Neuron (in vitro differentiated cells): ENCODE measurements around the gene GABRB2.

ENCODE experiments used
- H2AFZ ChIP-seq: one replicate; pipeline ENCODE4 v1.6.1; 2013; ENCODE audit warnings: low read depth, mild to moderate bottlenecking, inconsistent platforms, low read length, moderate library complexity
- H3K27me3 ChIP-seq: one replicate; pipeline ENCODE4 v1.6.1; 2013; ENCODE audit warnings: low read length; ENCODE audit not compliant: insufficient read depth
- H3K36me3 ChIP-seq: one replicate; pipeline ENCODE4 v1.6.1; 2013; ENCODE audit warnings: low read length; ENCODE audit not compliant: insufficient read depth
- H3K4me1 ChIP-seq: one replicate; pipeline ENCODE4 v1.6.1; 2013; ENCODE audit warnings: low read length; ENCODE audit not compliant: insufficient read depth
- H3K4me3 ChIP-seq: 2 replicates; pipeline ENCODE4 v1.5.1; 2013; ENCODE audit warnings: mild to moderate bottlenecking, low read length, moderate library complexity
- H3K9me3 ChIP-seq: one replicate; pipeline ENCODE4 v1.6.1; 2013; ENCODE audit warnings: low read length

The GABRB2 gene

GRCh38 chr5:161369022-161369421 lies 177.5 kb downstream of the GABRB2 start:
- H3K27me3 ChIP-seq: no peaks in the 10 kb centered on the region
- H3K4me1 ChIP-seq: peaks cover 44% of the 10 kb centered on the region
- H3K4me3 ChIP-seq: no peak overlapping the region
- H2AFZ ChIP-seq: no peak overlapping the region
- H3K9me3 ChIP-seq: no peaks in the 10 kb centered on the region
- no peaks in the 10 kb centered on the region for H3K36me3 ChIP-seq

GRCh38 chr5:161358446-161358845 lies 188.1 kb downstream of the GABRB2 start:
- Histone ChIP-seq H3K4me3 (no peak overlapping the region), H3K4me1 (no peaks in the 10 kb centered on the region), H3K9me3 (no peaks in the 10 kb centered on the region), H3K27me3 (no peaks in the 10 kb centered on the region), H3K36me3 (no peaks in the 10 kb centered on the region), H2AFZ (no peak overlapping the region)

GRCh38 chr5:161344234-161344633 lies 202.3 kb downstream of the GABRB2 start:
- H3K9me3 ChIP-seq: no peaks in the 10 kb centered on the region
- H3K4me3 ChIP-seq: no peak overlapping the region
- no peaks in the 10 kb centered on the region for H3K4me1 ChIP-seq
- H3K27me3 ChIP-seq: no peaks in the 10 kb centered on the region
- no peaks in the 10 kb centered on the region for H3K36me3 ChIP-seq
- H2AFZ ChIP-seq: no peak overlapping the region

- Histone ChIP-seq H3K4me1 (no peaks in the 10 kb centered on the region), H3K27me3 (no peaks in the 10 kb centered on the region), H3K4me3 (no peak overlapping the region), H2AFZ (no peak overlapping the region), H3K36me3 (no peaks in the 10 kb centered on the region), H3K9me3 (no peaks in the 10 kb centered on the region)
Observed at GRCh38 chr5:161342886-161343285, 203.6 kb downstream of the GABRB2 start.

GRCh38 chr5:161340012-161340411 lies 206.5 kb downstream of the GABRB2 start:
- no peaks in the 10 kb centered on the region for H3K36me3 ChIP-seq
- H3K9me3 ChIP-seq: no peaks in the 10 kb centered on the region
- no peak overlapping the region for H3K4me3 ChIP-seq
- no peaks in the 10 kb centered on the region for H3K27me3 ChIP-seq
- no peak overlapping the region for H2AFZ ChIP-seq
- no peaks in the 10 kb centered on the region for H3K4me1 ChIP-seq

- peaks cover 7% of the 10 kb centered on the region for H3K4me1 ChIP-seq
- no peaks in the 10 kb centered on the region for H3K9me3 ChIP-seq
- no peak overlapping the region for H3K4me3 ChIP-seq
- H2AFZ ChIP-seq: no peak overlapping the region
- no peaks in the 10 kb centered on the region for H3K27me3 ChIP-seq
- H3K36me3 ChIP-seq: no peaks in the 10 kb centered on the region
Observed at GRCh38 chr5:161333194-161333880, 213.2 kb downstream of the GABRB2 start.

- Histone ChIP-seq H3K4me1 (peaks cover 16% of the 10 kb centered on the region), H3K4me3 (no peak overlapping the region), H3K36me3 (no peaks in the 10 kb centered on the region), H2AFZ (no peak overlapping the region), H3K27me3 (no peaks in the 10 kb centered on the region), H3K9me3 (no peaks in the 10 kb centered on the region)
Observed at GRCh38 chr5:161332343-161332742, 214.2 kb downstream of the GABRB2 start.

GRCh38 chr5:161314033-161314432 lies 232.5 kb downstream of the GABRB2 start:
- no peak overlapping the region for H3K4me3 ChIP-seq
- H3K9me3 ChIP-seq: no peaks in the 10 kb centered on the region
- H3K36me3 ChIP-seq: no peaks in the 10 kb centered on the region
- H3K4me1 ChIP-seq: no peaks in the 10 kb centered on the region
- no peak overlapping the region for H2AFZ ChIP-seq
- no peaks in the 10 kb centered on the region for H3K27me3 ChIP-seq

- Histone ChIP-seq H3K4me1 (no peaks in the 10 kb centered on the region), H3K27me3 (no peaks in the 10 kb centered on the region), H3K4me3 (no peak overlapping the region), H2AFZ (no peak overlapping the region), H3K36me3 (no peaks in the 10 kb centered on the region), H3K9me3 (no peaks in the 10 kb centered on the region)
Observed at GRCh38 chr5:161312882-161313281, 233.6 kb downstream of the GABRB2 start.

GRCh38 chr5:161311965-161312364 lies 234.6 kb downstream of the GABRB2 start:
- Histone ChIP-seq H3K4me3 (no peak overlapping the region), H3K9me3 (no peaks in the 10 kb centered on the region), H3K36me3 (no peaks in the 10 kb centered on the region), H3K27me3 (no peaks in the 10 kb centered on the region), H2AFZ (no peak overlapping the region), H3K4me1 (no peaks in the 10 kb centered on the region)

GRCh38 chr5:161311146-161311708 lies 235.3 kb downstream of the GABRB2 start:
- Histone ChIP-seq H3K36me3 (no peaks in the 10 kb centered on the region), H3K4me3 (no peak overlapping the region), H2AFZ (no peak overlapping the region), H3K9me3 (no peaks in the 10 kb centered on the region), H3K27me3 (no peaks in the 10 kb centered on the region), H3K4me1 (no peaks in the 10 kb centered on the region)

GRCh38 chr5:161306351-161306995 lies 240.1 kb downstream of the GABRB2 start:
- Histone ChIP-seq H3K4me1 (no peaks in the 10 kb centered on the region), H2AFZ (no peak overlapping the region), H3K4me3 (no peak overlapping the region), H3K36me3 (no peaks in the 10 kb centered on the region), H3K27me3 (no peaks in the 10 kb centered on the region), H3K9me3 (no peaks in the 10 kb centered on the region)

- Histone ChIP-seq H3K4me3 (no peak overlapping the region), H3K9me3 (no peaks in the 10 kb centered on the region), H3K27me3 (no peaks in the 10 kb centered on the region), H2AFZ (no peak overlapping the region), H3K4me1 (no peaks in the 10 kb centered on the region), H3K36me3 (no peaks in the 10 kb centered on the region)
Observed at GRCh38 chr5:161305601-161306000, 240.9 kb downstream of the GABRB2 start.
